OCI-LY7 (cell line): Measurements from ENCODE around the gene C1QL1. TPM values are rescaled to one million over a fixed set of nuclear protein-coding genes. Genes with fewer than 3 reads are reported as not detected.

ENCODE experiments used
- BruUV-seq: library from RNA; stranded (reverse); fragments of 400-500 nt; replicated peaks from 2 replicates; lab custom pipeline; 2021; lab: Mats Ljungman, UMichigan
- CTCF ChIA-PET: fragments of 300-600 bp; sonication (Branson Sonifier 250); formaldehyde crosslinking; loops from one replicate; lab custom pipeline; 2022; ENCODE audit warnings: antibody characterized with exemption; ENCODE audit not compliant: unreplicated experiment; lab: Charles Lee
- POLR2A ChIA-PET: fragments of 300-600 bp; sonication (Branson Sonifier 250); formaldehyde crosslinking; loops from one replicate; lab custom pipeline; 2022; ENCODE audit warnings: antibody characterized with exemption; lab: Charles Lee
- DNase-seq: peaks from one replicate; pipeline ENCODE4 v3.0.0-alpha.2; 2015; ENCODE audit warnings: low spot score
- H2AFZ ChIP-seq: fragments of 200-600 bp; sonication (generic), shearing (Covaris generic); 2 replicates; pipeline ENCODE4 v1.6.1; 2014; ENCODE audit warnings: mild to moderate bottlenecking, antibody characterized with exemption, low read length, moderate library complexity
- H3K27ac ChIP-seq: fragments of 200-600 bp; sonication (generic); 2 replicates; pipeline ENCODE4 v1.5.1; 2014; ENCODE audit warnings: mixed run types, low read depth, mild to moderate bottlenecking, moderate library complexity, low read length, inconsistent platforms; ENCODE audit not compliant: poor library complexity, severe bottlenecking
- H3K36me3 ChIP-seq: fragments of 200-600 bp; sonication (generic); 2 replicates; pipeline ENCODE4 v1.6.1; 2014; ENCODE audit warnings: mild to moderate bottlenecking, antibody characterized with exemption, low read length, moderate library complexity, mixed read lengths; ENCODE audit not compliant: insufficient read depth
- H3K4me1 ChIP-seq: fragments of 200-600 bp; sonication (generic); 2 replicates; pipeline ENCODE4 v1.5.1; 2014; ENCODE audit warnings: mild to moderate bottlenecking, low read length; ENCODE audit not compliant: insufficient read depth, poor library complexity, severe bottlenecking
- H3K4me2 ChIP-seq: fragments of 200-600 bp; sonication (generic); 2 replicates; pipeline ENCODE4 v1.6.1; 2014; ENCODE audit warnings: mild to moderate bottlenecking, low read length
- H3K4me3 ChIP-seq: fragments of 200-600 bp; sonication (generic); 2 replicates; pipeline ENCODE4 v1.5.1; 2014; ENCODE audit warnings: mild to moderate bottlenecking, low read depth, low read length; ENCODE audit not compliant: poor library complexity, severe bottlenecking
- H3K79me2 ChIP-seq: fragments of 200-600 bp; sonication (generic); 2 replicates; pipeline ENCODE4 v1.6.1; 2016; ENCODE audit warnings: low read depth, mild to moderate bottlenecking, low read length, moderate library complexity, mixed read lengths; ENCODE audit not compliant: insufficient read depth
- H3K9me2 ChIP-seq: fragments of 200-600 bp; sonication (generic); 2 replicates; pipeline ENCODE4 v1.6.1; 2016; ENCODE audit warnings: mild to moderate bottlenecking, low read length, mixed read lengths; ENCODE audit not compliant: insufficient read depth
- H3K9me3 ChIP-seq: fragments of 200-600 bp; sonication (generic); 2 replicates; pipeline ENCODE4 v1.6.1; 2014; ENCODE audit warnings: mild to moderate bottlenecking, mixed run types, low read length, mixed read lengths
- H4K20me1 ChIP-seq: fragments of 200-600 bp; sonication (generic); 2 replicates; pipeline ENCODE4 v1.6.1; 2014; ENCODE audit warnings: mild to moderate bottlenecking, antibody characterized with exemption, low read length, moderate library complexity, mixed read lengths; ENCODE audit not compliant: insufficient read depth
- CTCF ChIP-seq: fragments of 200-600 bp; sonication (generic); conservative IDR thresholded peaks from 2 replicates; pipeline ENCODE4 v1.5.1; 2014; ENCODE audit warnings: mild to moderate bottlenecking, antibody characterized with exemption, low read length, moderate library complexity, mixed read lengths
- EZH2phosphoT487 ChIP-seq: fragments of 200-600 bp; sonication (generic); IDR thresholded peaks from 2 replicates; pipeline ENCODE4 v1.6.1; 2018; ENCODE audit warnings: low read depth, borderline replicate concordance, mild to moderate bottlenecking, mixed run types, antibody characterized with exemption, low read length, moderate library complexity, mixed read lengths
- intact Hi-C: fragments of 100-400 bp; cut with micrococcal nuclease; formaldehyde crosslinking; loops from one replicate; pipeline ENCODE4 v1.10.0; 2022; ENCODE audit not compliant: unreplicated experiment
- total RNA-seq, 2 experiments: library from RNA; depleted of rRNA in 1 of 2; stranded (reverse); fragments of >200 nt in 1 of 2; shearing (Covaris generic) in 1 of 2; gene quantifications; 2 replicates each; pipeline ENCODE4 v1.2.3, GENCODE V29; 2014 to 2022

Gene C1QL1
- total RNA-seq, 2 experiments from 2014 or later, result not detected

DNA sequence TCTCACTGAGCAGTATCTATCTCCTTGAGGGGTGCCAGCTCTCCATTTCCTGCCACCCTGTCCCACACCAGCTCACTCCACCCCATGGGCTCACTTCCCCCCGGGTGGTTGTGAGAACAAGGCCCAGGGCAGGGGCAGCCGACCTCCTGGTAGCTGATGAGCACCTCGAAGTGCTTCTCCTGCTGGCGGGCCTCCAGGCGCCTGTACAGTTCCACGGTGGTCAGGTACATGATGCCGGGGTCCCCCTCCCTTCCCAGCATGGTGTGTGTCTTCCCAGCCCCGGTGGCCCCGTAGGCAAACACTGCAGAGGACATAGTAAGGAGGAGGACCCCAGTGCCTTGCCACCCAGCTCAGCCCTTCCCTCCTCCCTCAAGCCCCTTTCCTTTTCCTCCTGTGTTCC lies 33.0 kb downstream of the C1QL1 start:
- no peak for DNase-seq
- no peak overlapping the region for H2AFZ ChIP-seq
- peaks cover 6% of the 10 kb centered on the region for H3K9me3 ChIP-seq
- H3K27ac ChIP-seq, result no peak overlapping the region
- H3K4me3 ChIP-seq, result no peak overlapping the region
- peaks cover 96% of the 10 kb centered on the region for H3K36me3 ChIP-seq
- no peaks in the 10 kb centered on the region for H3K9me2 ChIP-seq
- BruUV-seq, result no TSS peak
- H4K20me1 ChIP-seq, result peaks cover 6% of the 10 kb centered on the region; the same call in 1 of the 2 replicates
- TF ChIP-seq EZH2phosphoT487 (no peak), CTCF (no peak)
- ChIA-PET CTCF (no interaction called here), POLR2A (no interaction called here)
- H3K4me1 ChIP-seq, result no peaks in the 10 kb centered on the region
- peaks cover 38% of the 10 kb centered on the region for H3K79me2 ChIP-seq
- no peak overlapping the region for H3K4me2 ChIP-seq
- intact Hi-C loops, result no loop called here

GRCh38 chr17:44934745-44935105 lies 33.4 kb downstream of the C1QL1 start:
- ChIA-PET CTCF (no interaction called here), POLR2A (no interaction called here)
- no TSS peak for BruUV-seq
- Histone ChIP-seq H3K4me1 (no peaks in the 10 kb centered on the region), H3K79me2 (peaks cover 34% of the 10 kb centered on the region), H3K36me3 (peaks cover 96% of the 10 kb centered on the region), H3K27ac (no peak overlapping the region), H3K4me2 (no peak overlapping the region), H3K4me3 (no peak overlapping the region), H3K9me3 (peaks cover 6% of the 10 kb centered on the region), H2AFZ (no peak overlapping the region), H3K9me2 (no peaks in the 10 kb centered on the region), H4K20me1 (peaks cover 6% of the 10 kb centered on the region; the same call in 1 of the 2 replicates)
- no peak for DNase-seq
- intact Hi-C loops, result no loop called here
- TF ChIP-seq EZH2phosphoT487 (no peak), CTCF (no peak)

GRCh38 chr17:44933824-44934744 lies 34.0 kb downstream of the C1QL1 start:
- H2AFZ ChIP-seq, result no peak overlapping the region
- peaks cover 96% of the 10 kb centered on the region for H3K36me3 ChIP-seq
- intact Hi-C loops, result no loop called here
- no peaks in the 10 kb centered on the region for H3K9me2 ChIP-seq
- ChIA-PET CTCF (interaction anchor here (0.6 kb wide), 1 partner anchor 57 kb away, joined by 6 read pairs; no protein-coding TSS in a partner anchor), POLR2A (no interaction called here)
- no peak for DNase-seq
- peaks cover 6% of the 10 kb centered on the region for H3K9me3 ChIP-seq
- H3K4me2 ChIP-seq, result no peak overlapping the region
- TF ChIP-seq EZH2phosphoT487 (no peak), CTCF (no peak)
- H3K27ac ChIP-seq, result no peak overlapping the region
- no TSS peak for BruUV-seq
- no peak overlapping the region for H3K4me3 ChIP-seq
- H4K20me1 ChIP-seq, result peaks cover 6% of the 10 kb centered on the region; the same call in 1 of the 2 replicates
- H3K4me1 ChIP-seq, result no peaks in the 10 kb centered on the region
- peaks cover 27% of the 10 kb centered on the region for H3K79me2 ChIP-seq
